ENCODE data around the gene TRIM25. TPM values are rescaled to one million over a fixed set of nuclear protein-coding genes. Genes with fewer than 3 reads are reported as not detected.
A peak's percentile ranks its signal among the peaks of the same experiment; 100 is the strongest.
"Not testable (repeated sequence)": the region's sequence is repeated elsewhere in the genome, so short reads cannot be mapped to it uniquely, and the experiment has no call there.

The TRIM25 gene
- total RNA-seq, 1 experiment from 2014 or later, result 49.0 TPM

DNA sequence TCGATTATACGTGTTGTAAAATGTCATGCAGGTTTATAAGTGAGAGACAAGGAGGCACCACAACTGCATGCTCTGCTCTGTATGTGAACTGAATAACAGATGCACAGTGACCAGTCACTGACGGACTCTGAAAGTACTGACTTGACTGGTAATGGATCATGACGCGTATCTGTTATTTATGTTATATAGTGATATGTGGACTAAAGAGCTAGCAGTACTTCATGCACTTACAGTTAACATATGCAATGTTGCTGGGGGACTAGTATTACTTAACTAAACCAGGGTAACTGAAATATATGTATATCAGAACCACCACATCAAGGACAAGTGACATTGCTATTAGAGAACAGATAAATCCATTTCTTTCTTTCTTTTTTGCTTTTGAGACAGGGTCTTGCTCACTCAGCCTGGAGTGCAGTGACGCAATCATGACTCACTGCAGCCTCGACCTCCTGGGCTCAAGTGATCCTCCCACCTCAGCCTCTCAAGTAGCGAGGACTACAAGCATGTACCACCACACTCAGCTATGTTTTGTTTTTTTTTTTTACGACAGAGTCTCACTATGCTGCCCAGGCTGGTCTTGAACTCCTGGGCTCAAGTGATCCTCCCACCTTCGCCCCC is 29.8 kb upstream of the TRIM25 start:
- Histone ChIP-seq H3K9me2 (replicated peaks; ENCODE audit: insufficient read depth, low read length) (no peaks in the 10 kb centered on the region), H3K4me3 (ENCODE audit: low read length) (no peak overlapping the region), H3K27ac (ENCODE audit: low read length) (no peak overlapping the region), H3K9me3 (ENCODE audit: low read length) (no peaks in the 10 kb centered on the region), H3K36me3 (ENCODE audit: insufficient read depth, low read length) (peaks cover 27% of the 10 kb centered on the region; the same call in 1 of the 2 replicates), H3K79me2 (ENCODE audit: low read length) (peaks cover 7% of the 10 kb centered on the region; the same call in 1 of the 2 replicates), H3K4me2 (ENCODE audit: low read depth, low read length, poor library complexity, severe bottlenecking) (no peak overlapping the region), H4K20me1 (ENCODE audit: insufficient read depth, low read depth, low read length) (no peaks in the 10 kb centered on the region), H3K4me1 (ENCODE audit: low read length) (0 out of 2 replicates have a peak, but pooled peaks cover 2% of the 10 kb centered on the region), H3K27me3 (ENCODE audit: low read length) (no peaks in the 10 kb centered on the region), H3K9ac (ENCODE audit: low read length) (no peak overlapping the region), H2AFZ (ENCODE audit: low read length) (no peak overlapping the region)
- DNase-seq, result no peak

DNA sequence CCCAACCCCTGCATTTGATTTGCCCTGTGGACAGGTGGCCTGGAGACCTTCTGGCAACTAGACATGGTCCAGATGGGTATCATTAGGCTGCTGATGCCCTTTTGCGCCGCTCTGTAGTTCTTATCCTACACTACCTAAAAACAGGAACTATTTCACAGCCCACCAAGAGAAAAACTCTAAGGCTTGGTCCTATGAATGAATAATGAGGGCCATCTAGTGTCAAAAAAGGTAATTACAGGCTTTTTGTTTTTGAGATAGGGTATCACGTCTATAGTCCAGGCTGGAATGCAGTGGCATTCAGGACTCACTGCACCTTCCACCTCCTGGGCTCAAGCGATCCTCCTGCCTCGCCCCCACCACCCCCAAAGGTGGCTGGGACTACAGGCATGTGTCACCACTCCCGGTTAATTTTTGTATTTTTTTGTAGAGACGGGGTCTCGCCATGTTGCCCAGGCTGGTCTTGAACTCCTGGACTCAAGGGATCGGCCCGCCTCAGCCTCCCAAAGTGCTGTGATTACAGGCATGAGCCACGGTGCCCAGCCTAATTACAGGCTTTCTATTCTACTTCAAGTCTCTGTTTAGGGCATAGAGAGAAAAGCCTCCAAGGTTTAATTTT is 26.1 kb upstream of the TRIM25 start:
- no peak overlapping the region for H3K4me2 ChIP-seq (ENCODE audit: low read depth, low read length, poor library complexity, severe bottlenecking)
- no peaks in the 10 kb centered on the region for H3K79me2 ChIP-seq (ENCODE audit: low read length)
- no peak overlapping the region for H3K4me3 ChIP-seq (ENCODE audit: low read length)
- no peak overlapping the region for H2AFZ ChIP-seq (ENCODE audit: low read length)
- DNase-seq, result peak; percentile 93
- no peaks in the 10 kb centered on the region for H4K20me1 ChIP-seq (ENCODE audit: insufficient read depth, low read depth, low read length)
- no peaks in the 10 kb centered on the region for H3K9me2 ChIP-seq (replicated peaks; ENCODE audit: insufficient read depth, low read length)
- H3K36me3 ChIP-seq (ENCODE audit: insufficient read depth, low read length), result peaks cover 38% of the 10 kb centered on the region; the same call in 1 of the 2 replicates
- peaks cover 9% of the 10 kb centered on the region for H3K4me1 ChIP-seq (ENCODE audit: low read length)
- no peak overlapping the region for H3K27ac ChIP-seq (ENCODE audit: low read length)
- H3K9ac ChIP-seq (ENCODE audit: low read length), result no peak overlapping the region
- no peaks in the 10 kb centered on the region for H3K27me3 ChIP-seq (ENCODE audit: low read length)
- H3K9me3 ChIP-seq (ENCODE audit: low read length), result no peaks in the 10 kb centered on the region

DNA sequence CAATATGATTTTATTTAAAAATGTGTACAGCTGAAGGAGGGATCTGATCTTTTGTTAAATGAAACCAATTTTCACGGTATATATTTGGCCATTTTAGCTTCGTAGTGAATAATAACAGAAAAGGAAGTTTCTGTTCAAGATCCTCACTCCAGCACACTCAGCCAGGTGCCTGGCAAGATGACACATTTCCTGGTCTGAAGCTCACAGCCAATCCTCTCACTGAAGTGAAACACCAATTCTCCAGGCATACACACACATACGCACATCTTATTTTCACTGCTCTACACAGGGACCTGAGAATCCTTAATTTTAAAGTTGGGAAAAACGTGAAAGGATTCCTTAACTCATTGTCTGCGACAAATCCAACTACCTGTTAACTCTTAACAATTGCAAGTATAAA is 24.4 kb upstream of the TRIM25 start:
- not testable (repeated sequence) for H3K4me3 ChIP-seq (ENCODE audit: low read length); H3K9me3 ChIP-seq (ENCODE audit: low read length); H4K20me1 ChIP-seq (ENCODE audit: insufficient read depth, low read depth, low read length); H3K9me2 ChIP-seq (replicated peaks; ENCODE audit: insufficient read depth, low read length); H3K9ac ChIP-seq (ENCODE audit: low read length); H3K79me2 ChIP-seq (ENCODE audit: low read length); H2AFZ ChIP-seq (ENCODE audit: low read length); H3K4me2 ChIP-seq (ENCODE audit: low read depth, low read length, poor library complexity, severe bottlenecking); H3K27ac ChIP-seq (ENCODE audit: low read length); H3K27me3 ChIP-seq (ENCODE audit: low read length); DNase-seq
- peaks cover 41% of the 10 kb centered on the region; the same call in 1 of the 2 replicates for H3K36me3 ChIP-seq (ENCODE audit: insufficient read depth, low read length)
- H3K4me1 ChIP-seq (ENCODE audit: low read length), result peaks cover 13% of the 10 kb centered on the region

DNA sequence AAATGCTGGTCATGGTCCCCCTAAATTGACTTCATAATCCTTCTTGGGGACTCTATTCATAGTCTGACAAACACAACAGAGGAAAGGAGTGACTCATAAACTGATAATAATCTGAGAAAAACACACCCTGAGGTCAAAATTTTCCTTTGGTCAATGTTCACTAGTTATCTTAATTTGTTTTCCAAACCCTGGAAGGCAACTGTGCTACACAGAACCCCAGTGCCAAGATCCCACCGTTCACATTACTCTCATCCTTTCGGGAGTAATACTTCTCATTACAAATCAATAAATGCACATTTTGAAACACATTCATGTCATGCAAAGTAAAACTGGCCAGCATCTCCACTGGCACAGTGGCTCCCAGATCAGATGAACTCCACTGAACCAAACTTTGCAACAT is 23.8 kb upstream of the TRIM25 start:
- Histone ChIP-seq H3K27ac (ENCODE audit: low read length) (no peak overlapping the region), H3K79me2 (ENCODE audit: low read length) (no peaks in the 10 kb centered on the region), H3K4me2 (ENCODE audit: low read depth, low read length, poor library complexity, severe bottlenecking) (no peak overlapping the region), H3K4me1 (ENCODE audit: low read length) (peaks cover 13% of the 10 kb centered on the region), H3K36me3 (ENCODE audit: insufficient read depth, low read length) (peaks cover 41% of the 10 kb centered on the region; the same call in 1 of the 2 replicates), H3K27me3 (ENCODE audit: low read length) (no peaks in the 10 kb centered on the region), H3K9me2 (replicated peaks; ENCODE audit: insufficient read depth, low read length) (no peaks in the 10 kb centered on the region), H3K9me3 (ENCODE audit: low read length) (no peaks in the 10 kb centered on the region), H4K20me1 (ENCODE audit: insufficient read depth, low read depth, low read length) (no peaks in the 10 kb centered on the region), H3K9ac (ENCODE audit: low read length) (no peak overlapping the region), H2AFZ (ENCODE audit: low read length) (no peak overlapping the region), H3K4me3 (ENCODE audit: low read length) (no peak overlapping the region)
- no peak for DNase-seq

DNA sequence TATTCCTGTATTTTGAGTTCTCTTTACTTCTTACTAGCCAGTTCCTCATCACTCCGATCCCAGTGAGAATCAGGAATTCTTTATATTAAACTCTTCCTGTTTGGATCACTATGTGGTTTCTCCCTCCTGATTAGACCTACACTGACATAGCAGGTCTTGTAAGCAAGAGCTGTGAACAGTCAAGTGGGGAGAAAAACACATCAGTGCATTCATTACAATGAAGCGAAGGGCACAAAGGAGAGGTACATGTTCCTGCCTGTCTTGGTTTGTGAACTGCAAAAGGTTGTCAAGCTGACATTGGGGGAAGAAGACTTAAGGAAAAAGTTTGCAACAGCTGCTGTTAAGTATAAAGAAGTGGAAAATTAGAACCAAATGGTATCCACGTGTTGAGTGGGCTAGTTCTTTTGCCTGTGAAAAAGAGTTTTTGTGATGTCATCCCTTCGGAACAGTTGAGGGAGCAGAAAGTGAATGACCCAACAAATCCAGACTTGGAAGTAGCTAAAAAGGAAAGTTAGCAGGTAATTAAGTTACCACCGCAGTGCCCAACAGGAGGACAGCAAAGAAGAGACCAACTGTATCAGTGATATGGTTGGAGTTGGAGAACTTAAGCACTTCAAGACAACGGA is 23.0 kb upstream of the TRIM25 start:
- no peaks in the 10 kb centered on the region for H3K9me2 ChIP-seq (replicated peaks; ENCODE audit: insufficient read depth, low read length)
- H2AFZ ChIP-seq (ENCODE audit: low read length), result no peak overlapping the region
- H3K79me2 ChIP-seq (ENCODE audit: low read length), result no peaks in the 10 kb centered on the region
- no peak overlapping the region for H3K4me2 ChIP-seq (ENCODE audit: low read depth, low read length, poor library complexity, severe bottlenecking)
- H3K27me3 ChIP-seq (ENCODE audit: low read length), result no peaks in the 10 kb centered on the region
- no peaks in the 10 kb centered on the region for H4K20me1 ChIP-seq (ENCODE audit: insufficient read depth, low read depth, low read length)
- H3K9me3 ChIP-seq (ENCODE audit: low read length), result no peaks in the 10 kb centered on the region
- H3K4me1 ChIP-seq (ENCODE audit: low read length), result peaks cover 13% of the 10 kb centered on the region
- H3K9ac ChIP-seq (ENCODE audit: low read length), result no peak overlapping the region
- no peak for DNase-seq
- peaks cover 36% of the 10 kb centered on the region; the same call in 1 of the 2 replicates for H3K36me3 ChIP-seq (ENCODE audit: insufficient read depth, low read length)
- H3K4me3 ChIP-seq (ENCODE audit: low read length), result no peak overlapping the region
- H3K27ac ChIP-seq (ENCODE audit: low read length), result no peak overlapping the region

DNA sequence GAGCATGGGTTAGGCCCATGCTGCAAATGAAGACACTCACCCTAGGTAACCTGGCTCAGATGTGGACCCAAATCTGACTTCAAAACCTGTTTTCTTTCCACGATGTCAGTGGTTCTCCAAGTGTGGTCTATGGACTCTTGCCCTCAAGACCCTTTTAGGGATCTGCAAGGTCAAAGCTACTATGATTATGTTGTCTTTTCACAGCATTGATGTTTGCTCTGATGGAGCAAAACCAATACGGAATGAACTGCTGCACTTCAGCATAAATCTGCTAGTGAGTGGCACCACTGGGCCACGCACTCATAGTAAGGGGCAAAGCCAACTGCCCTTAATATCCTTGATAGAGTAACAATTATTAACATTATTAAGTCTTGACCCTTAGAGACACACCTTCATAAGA is 21.6 kb upstream of the TRIM25 start:
- Histone ChIP-seq H2AFZ (ENCODE audit: low read length) (no peak overlapping the region), H3K4me2 (ENCODE audit: low read depth, low read length, poor library complexity, severe bottlenecking) (no peak overlapping the region), H3K4me1 (ENCODE audit: low read length) (peaks cover 13% of the 10 kb centered on the region), H3K36me3 (ENCODE audit: insufficient read depth, low read length) (peaks cover 32% of the 10 kb centered on the region; the same call in 1 of the 2 replicates), H3K9me3 (ENCODE audit: low read length) (no peaks in the 10 kb centered on the region), H3K9ac (ENCODE audit: low read length) (no peak overlapping the region), H3K4me3 (ENCODE audit: low read length) (no peak overlapping the region), H3K27me3 (ENCODE audit: low read length) (no peaks in the 10 kb centered on the region), H3K27ac (ENCODE audit: low read length) (no peak overlapping the region), H3K9me2 (replicated peaks; ENCODE audit: insufficient read depth, low read length) (no peaks in the 10 kb centered on the region), H4K20me1 (ENCODE audit: insufficient read depth, low read depth, low read length) (no peaks in the 10 kb centered on the region), H3K79me2 (ENCODE audit: low read length) (no peaks in the 10 kb centered on the region)
- no peak for DNase-seq

DNA sequence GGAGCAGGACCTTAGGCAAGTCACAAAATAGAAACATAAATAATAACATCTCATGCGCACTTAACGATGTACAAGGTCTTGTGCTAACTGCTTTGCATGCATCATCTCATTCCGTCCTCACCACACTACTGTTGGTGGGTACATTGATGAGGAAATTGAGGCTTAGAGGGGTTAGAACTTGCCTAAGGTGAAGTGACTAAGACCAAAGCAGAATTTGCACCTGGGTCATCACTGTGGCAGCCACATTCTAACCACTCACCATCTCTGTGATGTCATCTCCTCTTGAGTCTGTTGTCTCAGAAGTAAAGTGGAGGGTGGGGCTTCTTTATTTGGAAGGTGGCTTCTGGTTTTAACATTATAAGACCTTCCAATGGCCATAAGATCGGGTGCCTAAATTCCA is 20.4 kb upstream of the TRIM25 start:
- H3K9me2 ChIP-seq (replicated peaks; ENCODE audit: insufficient read depth, low read length), result no peaks in the 10 kb centered on the region
- peaks cover 30% of the 10 kb centered on the region; the same call in 1 of the 2 replicates for H3K36me3 ChIP-seq (ENCODE audit: insufficient read depth, low read length)
- H3K27ac ChIP-seq (ENCODE audit: low read length), result no peak overlapping the region
- H3K79me2 ChIP-seq (ENCODE audit: low read length), result no peaks in the 10 kb centered on the region
- H2AFZ ChIP-seq (ENCODE audit: low read length), result no peak overlapping the region
- H3K27me3 ChIP-seq (ENCODE audit: low read length), result no peaks in the 10 kb centered on the region
- no peaks in the 10 kb centered on the region for H4K20me1 ChIP-seq (ENCODE audit: insufficient read depth, low read depth, low read length)
- no peak overlapping the region for H3K9ac ChIP-seq (ENCODE audit: low read length)
- H3K4me3 ChIP-seq (ENCODE audit: low read length), result no peak overlapping the region
- H3K4me1 ChIP-seq (ENCODE audit: low read length), result peaks cover 10% of the 10 kb centered on the region
- peaks cover 10% of the 10 kb centered on the region; the same call in 1 of the 2 replicates for H3K9me3 ChIP-seq (ENCODE audit: low read length)
- DNase-seq, result no peak
- no peak overlapping the region for H3K4me2 ChIP-seq (ENCODE audit: low read depth, low read length, poor library complexity, severe bottlenecking)

DNA sequence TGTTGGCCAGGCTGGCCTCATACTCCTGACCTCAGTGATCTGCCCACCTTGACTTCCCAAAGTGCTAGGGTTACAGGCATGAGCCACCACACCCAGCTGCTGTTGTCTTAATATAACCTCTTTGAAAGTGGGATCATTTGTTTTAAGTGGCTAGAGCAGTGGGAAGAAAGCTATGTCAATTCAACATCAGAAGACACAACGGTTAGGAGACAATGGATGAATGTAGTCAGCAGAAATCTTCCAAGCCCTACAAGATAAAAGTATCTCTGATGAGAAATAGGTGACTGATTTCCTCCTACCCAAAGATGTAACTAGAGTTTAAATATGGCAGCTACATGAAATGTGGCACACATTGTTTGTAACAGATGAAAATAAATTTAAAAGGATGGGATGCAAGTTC is 20.0 kb upstream of the TRIM25 start:
- H3K4me2 ChIP-seq (ENCODE audit: low read depth, low read length, poor library complexity, severe bottlenecking), result no peak overlapping the region
- H3K9me2 ChIP-seq (replicated peaks; ENCODE audit: insufficient read depth, low read length), result no peaks in the 10 kb centered on the region
- H3K9ac ChIP-seq (ENCODE audit: low read length), result no peak overlapping the region
- H3K27me3 ChIP-seq (ENCODE audit: low read length), result no peaks in the 10 kb centered on the region
- DNase-seq, result no peak
- peaks cover 14% of the 10 kb centered on the region; the same call in 1 of the 2 replicates for H3K9me3 ChIP-seq (ENCODE audit: low read length)
- H3K79me2 ChIP-seq (ENCODE audit: low read length), result no peaks in the 10 kb centered on the region
- no peaks in the 10 kb centered on the region for H4K20me1 ChIP-seq (ENCODE audit: insufficient read depth, low read depth, low read length)
- H3K4me1 ChIP-seq (ENCODE audit: low read length), result peaks cover 10% of the 10 kb centered on the region
- no peak overlapping the region for H3K27ac ChIP-seq (ENCODE audit: low read length)
- no peak overlapping the region for H2AFZ ChIP-seq (ENCODE audit: low read length)
- peaks cover 26% of the 10 kb centered on the region; the same call in 1 of the 2 replicates for H3K36me3 ChIP-seq (ENCODE audit: insufficient read depth, low read length)
- no peak overlapping the region for H3K4me3 ChIP-seq (ENCODE audit: low read length)
